ENCODE data around the gene ZDHHC20. TPM values are rescaled to one million over a fixed set of nuclear protein-coding genes. Genes with fewer than 3 reads are reported as not detected.
A peak's percentile ranks its signal among the peaks of the same experiment; 100 is the strongest.

Gene ZDHHC20
- total and polyA plus RNA-seq, 10 of the 15 experiments (the other 5 are each of a cell fraction or from before 2014, with no cell fraction given) = 8.6 to 57.8 (median 41.7) TPM

DNA sequence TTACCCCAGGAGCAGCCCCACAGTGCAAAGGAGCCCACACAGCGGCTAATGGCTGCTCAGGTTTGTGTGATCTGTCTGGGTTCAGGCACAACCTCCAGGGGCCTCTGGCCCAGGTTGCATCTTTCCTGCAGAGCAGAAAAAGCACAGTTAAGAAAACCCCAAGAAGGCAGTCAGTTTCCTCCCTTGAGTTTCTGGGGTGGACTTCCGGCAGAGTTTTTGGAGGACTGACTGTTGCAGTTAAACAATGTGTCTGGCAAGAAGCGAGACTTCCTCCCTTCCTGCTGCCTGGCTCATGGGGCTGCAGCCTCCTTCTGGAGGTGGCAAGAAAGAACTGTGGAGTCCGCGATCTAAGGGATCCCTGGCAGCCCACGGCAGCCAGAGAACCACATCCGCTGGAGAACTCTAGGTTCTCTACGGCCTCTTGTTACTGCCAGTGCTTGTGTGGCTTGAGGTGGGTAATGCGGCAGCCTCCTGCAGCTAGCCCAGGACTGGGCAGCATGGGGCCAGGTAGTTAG, 114.4 kb downstream of the ZDHHC20 start:
- FAIRE-seq = peak; percentile 75
- peak overlapping the region; percentile 86 for H3K4me2 ChIP-seq (ENCODE audit: control insufficient read depth, insufficient read depth)
- RAD21 ChIA-PET (ENCODE audit: unreplicated experiment) = interaction anchor here (2.3 kb wide), 1 partner anchor 47 kb away, joined by 11 read pairs; no protein-coding TSS in a partner anchor
- H3K9ac ChIP-seq (ENCODE audit: control insufficient read depth, insufficient read depth, low read length) = peak overlapping the region; percentile 39; the same call in 1 of the 2 replicates
- H3K79me2 ChIP-seq (ENCODE audit: control insufficient read depth, insufficient read depth, low read length) = no peaks in the 10 kb centered on the region
- H3K4me3 ChIP-seq = peak overlapping the region; percentile 41; the same call in 1 of the 2 replicates
- POLR2A ChIA-PET = no interaction called here
- no peaks in the 10 kb centered on the region for H3K27me3 ChIP-seq (replicated peaks in 1 of 2; ENCODE audit: control insufficient read depth in 2 of 2, insufficient read depth in 2 of 2, low read length in 1 of 2)
- no peaks in the 10 kb centered on the region for H3K36me3 ChIP-seq (ENCODE audit: control insufficient read depth in 2 of 2, insufficient read depth in 2 of 2, low read length in 1 of 2)
- H3K4me1 ChIP-seq (ENCODE audit: control insufficient read depth, insufficient read depth, low read length) = peaks cover 17% of the 10 kb centered on the region
- CTCF ChIA-PET = interaction anchor here (1.7 kb wide), 1 partner anchor 48 kb away, joined by 9 read pairs; no protein-coding TSS in a partner anchor
- no peaks in the 10 kb centered on the region for H3K9me3 ChIP-seq (replicated peaks; ENCODE audit: control insufficient read depth, insufficient read depth, low read length)
- DNase-seq (ENCODE audit: low read depth, low spot score) = no peak
- ATAC-seq = peak; percentile 69
- H4K20me1 ChIP-seq (ENCODE audit: control insufficient read depth, insufficient read depth) = no peaks in the 10 kb centered on the region
- SMC1A ChIA-PET (ENCODE audit: uncharacterized antibody, unreplicated experiment) = interaction anchor here (1.4 to 1.8 kb wide), 2 partner anchors 46 to 48 kb away, joined by 3 to 7 read pairs; no protein-coding TSS in a partner anchor
- H2AFZ ChIP-seq (ENCODE audit: control insufficient read depth, low read depth, low read length) = peak overlapping the region; percentile 84
- intact Hi-C loops (cut with micrococcal nuclease; ENCODE audit: unreplicated experiment) (no loop called here), in situ Hi-C loops (cut with MboI) (no loop called here)
- TF ChIP-seq POLR2A (IDR thresholded peaks at IDR 0.05; ENCODE audit: low read depth, low read length) (0 out of 2 replicates have a peak, but pooled peaks have one; percentile 37), CBFB (IDR thresholded peaks at IDR 0.05; ENCODE audit: low read depth) (peak; percentile 39; the same call in 1 of the 2 replicates)
- TF ChIP-seq, protein P1, sequence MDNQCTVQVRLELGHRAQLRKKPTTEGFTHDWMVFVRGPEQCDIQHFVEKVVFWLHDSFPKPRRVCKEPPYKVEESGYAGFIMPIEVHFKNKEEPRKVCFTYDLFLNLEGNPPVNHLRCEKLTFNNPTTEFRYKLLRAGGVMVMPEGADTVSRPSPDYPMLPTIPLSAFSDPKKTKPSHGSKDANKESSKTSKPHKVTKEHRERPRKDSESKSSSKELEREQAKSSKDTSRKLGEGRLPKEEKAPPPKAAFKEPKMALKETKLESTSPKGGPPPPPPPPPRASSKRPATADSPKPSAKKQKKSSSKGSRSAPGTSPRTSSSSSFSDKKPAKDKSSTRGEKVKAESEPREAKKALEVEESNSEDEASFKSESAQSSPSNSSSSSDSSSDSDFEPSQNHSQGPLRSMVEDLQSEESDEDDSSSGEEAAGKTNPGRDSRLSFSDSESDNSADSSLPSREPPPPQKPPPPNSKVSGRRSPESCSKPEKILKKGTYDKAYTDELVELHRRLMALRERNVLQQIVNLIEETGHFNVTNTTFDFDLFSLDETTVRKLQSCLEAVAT (IDR thresholded peaks at IDR 0.05) = no peak
- 35% methylated on average over 9 of the region's 9 CpGs for WGBS (ENCODE audit: insufficient coverage, insufficient replicate concordance, low lambda C conversion rate, missing lambda C conversion rate)
- BruUV-seq (replicated peaks) = no TSS peak
- peak overlapping the region; percentile 39 for H3K27ac ChIP-seq (ENCODE audit: control insufficient read depth, insufficient read depth)

DNA sequence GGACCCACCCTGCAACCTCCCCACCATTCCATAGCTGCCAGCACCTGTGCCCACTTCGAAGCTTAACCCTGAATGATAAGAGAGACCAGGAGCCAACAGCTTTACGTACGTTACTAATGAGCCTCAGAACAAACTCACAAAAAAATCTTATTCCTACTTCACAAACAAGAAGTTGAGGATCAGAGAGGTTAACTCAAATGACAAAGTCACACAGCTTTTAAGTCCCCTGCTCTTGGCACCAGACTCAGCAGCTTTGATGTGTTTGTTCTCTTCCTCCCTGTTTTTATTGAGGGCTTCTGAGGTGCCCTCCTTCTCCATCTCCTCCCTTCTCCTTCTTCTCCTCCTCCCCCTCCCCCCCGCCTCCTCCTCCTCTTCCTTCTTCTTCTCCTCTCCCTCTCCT, 115.4 kb downstream of the ZDHHC20 start:
- no peak for DNase-seq (ENCODE audit: low read depth, low spot score)
- no peak for FAIRE-seq
- POLR2A ChIA-PET = interaction anchor here (0.8 kb wide), 1 partner anchor 15 kb away, joined by 4 read pairs; no protein-coding TSS in a partner anchor
- SMC1A ChIA-PET (ENCODE audit: uncharacterized antibody, unreplicated experiment) = interaction anchor here (1.0 to 1.8 kb wide), 3 partner anchors 26 to 47 kb away, joined by 3 to 7 read pairs (median 4); no protein-coding TSS in a partner anchor
- Histone ChIP-seq H3K36me3 (ENCODE audit: control insufficient read depth in 2 of 2, insufficient read depth in 2 of 2, low read length in 1 of 2) (no peaks in the 10 kb centered on the region), H3K4me1 (ENCODE audit: control insufficient read depth, insufficient read depth, low read length) (peaks cover 17% of the 10 kb centered on the region), H2AFZ (ENCODE audit: control insufficient read depth, low read depth, low read length) (no peak overlapping the region), H3K27me3 (replicated peaks in 1 of 2; ENCODE audit: control insufficient read depth in 2 of 2, insufficient read depth in 2 of 2, low read length in 1 of 2) (no peaks in the 10 kb centered on the region), H3K27ac (ENCODE audit: control insufficient read depth, insufficient read depth) (no peak overlapping the region), H3K9me3 (replicated peaks; ENCODE audit: control insufficient read depth, insufficient read depth, low read length) (no peaks in the 10 kb centered on the region), H3K4me2 (ENCODE audit: control insufficient read depth, insufficient read depth) (peak overlapping the region; percentile 2; the same call in 1 of the 2 replicates), H3K4me3 (no peak overlapping the region), H3K9ac (ENCODE audit: control insufficient read depth, insufficient read depth, low read length) (no peak overlapping the region), H3K79me2 (ENCODE audit: control insufficient read depth, insufficient read depth, low read length) (no peaks in the 10 kb centered on the region), H4K20me1 (ENCODE audit: control insufficient read depth, insufficient read depth) (no peaks in the 10 kb centered on the region)
- no TSS peak for BruUV-seq (replicated peaks)
- CTCF ChIA-PET = interaction anchor here (1.1 kb wide), 1 partner anchor 47 kb away, joined by 5 read pairs; no protein-coding TSS in a partner anchor
- no peak for ATAC-seq
- in situ Hi-C loops (cut with MboI) = no loop called here
- WGBS (ENCODE audit: insufficient coverage, insufficient replicate concordance, low lambda C conversion rate, missing lambda C conversion rate) = 75% methylated on average over 4 of the region's 4 CpGs
- no peak for TF ChIP-seq HDGF (IDR thresholded peaks at IDR 0.05)
- no peak for TF ChIP-seq HDAC6 (IDR thresholded peaks at IDR 0.05; ENCODE audit: unreplicated experiment)
- TF ChIP-seq, protein P2, sequence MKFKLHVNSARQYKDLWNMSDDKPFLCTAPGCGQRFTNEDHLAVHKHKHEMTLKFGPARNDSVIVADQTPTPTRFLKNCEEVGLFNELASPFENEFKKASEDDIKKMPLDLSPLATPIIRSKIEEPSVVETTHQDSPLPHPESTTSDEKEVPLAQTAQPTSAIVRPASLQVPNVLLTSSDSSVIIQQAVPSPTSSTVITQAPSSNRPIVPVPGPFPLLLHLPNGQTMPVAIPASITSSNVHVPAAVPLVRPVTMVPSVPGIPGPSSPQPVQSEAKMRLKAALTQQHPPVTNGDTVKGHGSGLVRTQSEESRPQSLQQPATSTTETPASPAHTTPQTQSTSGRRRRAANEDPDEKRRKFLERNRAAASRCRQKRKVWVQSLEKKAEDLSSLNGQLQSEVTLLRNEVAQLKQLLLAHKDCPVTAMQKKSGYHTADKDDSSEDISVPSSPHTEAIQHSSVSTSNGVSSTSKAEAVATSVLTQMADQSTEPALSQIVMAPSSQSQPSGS (IDR thresholded peaks at IDR 0.05; ENCODE audit: low read length) = no peak
- TF ChIP-seq ZNF207 (IDR thresholded peaks at IDR 0.05; ENCODE audit: borderline replicate concordance) = no peak
- intact Hi-C loops (cut with micrococcal nuclease; ENCODE audit: unreplicated experiment) = no loop called here
- RAD21 ChIA-PET (ENCODE audit: unreplicated experiment) = interaction anchor here (1.3 to 2.3 kb wide), 2 partner anchors 46 to 115 kb away, joined by 3 to 11 read pairs; partner anchors contain the start of gene ZDHHC20
